Neural progenitor cell (in vitro differentiated cells): ENCODE results near the gene PTCH1. TPM values are rescaled to one million over a fixed set of nuclear protein-coding genes. Genes with fewer than 3 reads are reported as not detected.
A peak's percentile ranks its signal among the peaks of the same experiment; 100 is the strongest.

ENCODE experiments used
- DNase-seq: peaks from one replicate; pipeline ENCODE4 v3.0.0-alpha.2; 2016; ENCODE audit warnings: low spot score
- H2AFZ ChIP-seq: fragments of 200-600 bp; sonication (generic); replicated peaks from 2 replicates; pipeline ENCODE4 v1.6.1; 2016; ENCODE audit warnings: antibody characterized with exemption
- H3F3A ChIP-seq: fragments of 200-600 bp; sonication (generic); 2 replicates; pipeline ENCODE4 v1.6.1; 2016; ENCODE audit warnings: antibody characterized with exemption, low read depth
- H3K27ac ChIP-seq: fragments of 200-600 bp; sonication (generic); 2 replicates; pipeline ENCODE4 v1.5.1; 2016; ENCODE audit warnings: mild to moderate bottlenecking
- H3K27me3 ChIP-seq: fragments of 200-600 bp; sonication (generic); 2 replicates; pipeline ENCODE4 v1.6.1; 2016; ENCODE audit warnings: mild to moderate bottlenecking, moderate library complexity
- H3K36me3 ChIP-seq: fragments of 200-600 bp; sonication (generic); 2 replicates; pipeline ENCODE4 v1.5.1; 2016
- H3K4me1 ChIP-seq: fragments of 200-600 bp; sonication (generic); 2 replicates; pipeline ENCODE4 v1.6.1; 2016; ENCODE audit warnings: mixed run types
- H3K4me2 ChIP-seq: fragments of 200-600 bp; sonication (generic); 2 replicates; pipeline ENCODE4 v1.6.1; 2016
- H3K4me3 ChIP-seq: fragments of 200-600 bp; sonication (generic); 2 replicates; pipeline ENCODE4 v1.5.1; 2016
- H3K79me2 ChIP-seq: fragments of 200-600 bp; sonication (generic); 2 replicates; pipeline ENCODE4 v1.6.1; 2016; ENCODE audit warnings: low read depth
- H3K9ac ChIP-seq: fragments of 200-600 bp; sonication (generic); 2 replicates; pipeline ENCODE4 v1.6.1; 2016
- H3K9me3 ChIP-seq: fragments of 200-600 bp; sonication (generic); 2 replicates; pipeline ENCODE4 v1.5.1; 2016; ENCODE audit warnings: low read depth
- H4K20me1 ChIP-seq: fragments of 200-600 bp; sonication (generic); 2 replicates; pipeline ENCODE4 v1.6.1; 2016; ENCODE audit warnings: low read depth
- H3K27ac Mint-ChIP-seq: 3 replicates; pipeline ENCODE4 v1.8.0; 2021; ENCODE audit warnings: mixed read lengths
- H3K27me3 Mint-ChIP-seq: 2 replicates; pipeline ENCODE4 v1.8.0; 2022; ENCODE audit warnings: low read depth, mild to moderate bottlenecking, inconsistent platforms, moderate library complexity, mixed read lengths; ENCODE audit not compliant: insufficient read depth
- H3K36me3 Mint-ChIP-seq: 3 replicates; pipeline ENCODE4 v1.8.0; 2021; ENCODE audit warnings: mixed read lengths
- H3K4me1 Mint-ChIP-seq: 3 replicates; pipeline ENCODE4 v1.8.0; 2021; ENCODE audit warnings: mixed read lengths
- H3K4me3 Mint-ChIP-seq: 3 replicates; pipeline ENCODE4 v1.8.0; 2021; ENCODE audit warnings: mild to moderate bottlenecking, moderate library complexity, mixed read lengths
- H3K9me3 Mint-ChIP-seq: 3 replicates; pipeline ENCODE4 v1.8.0; 2020; ENCODE audit warnings: mixed read lengths
- CTCF ChIP-seq: fragments of 200-600 bp; sonication (generic); IDR thresholded peaks from 2 replicates; pipeline ENCODE4 v1.5.1; 2017; ENCODE audit warnings: antibody characterized with exemption, mild to moderate bottlenecking
- EZH2 ChIP-seq: fragments of 200-600 bp; sonication (generic); IDR thresholded peaks from 2 replicates; pipeline ENCODE4 v1.6.1; 2017; ENCODE audit warnings: antibody characterized with exemption, mild to moderate bottlenecking, moderate library complexity
- EZH2phosphoT487 ChIP-seq: fragments of 200-600 bp; sonication (generic); IDR thresholded peaks from 2 replicates; pipeline ENCODE4 v1.6.1; 2017; ENCODE audit warnings: antibody characterized with exemption
- total RNA-seq: library from RNA; depleted of rRNA; stranded (reverse); fragments of >200 nt; gene quantifications from 2 replicates; pipeline ENCODE4 v1.2.3, GENCODE V29; 2015; ENCODE audit warnings: low replicate concordance

PTCH1 gene
- total RNA-seq, 1 donor from 2014 or later = 23.0 TPM

DNA sequence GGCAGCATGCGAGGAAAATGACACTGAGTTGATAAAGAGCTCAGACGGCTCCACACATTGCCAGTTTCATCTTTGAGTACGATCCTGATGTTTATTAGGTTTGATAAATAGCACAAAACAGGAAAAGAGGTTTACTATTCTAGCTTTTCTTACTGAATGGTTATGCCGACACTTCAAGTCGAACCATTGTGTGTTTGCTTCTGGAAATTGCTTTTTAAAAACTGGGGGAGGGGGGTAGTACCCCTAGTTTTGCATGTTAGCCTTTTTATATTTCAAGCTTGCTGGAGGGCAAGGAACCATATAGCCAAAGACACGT, 5.2 kb downstream of the PTCH1 start:
- Histone ChIP-seq H3K27ac (peak overlapping the region; percentile 97), H2AFZ (no peak overlapping the region)
- H3K36me3 Mint-ChIP-seq = no peaks in the 10 kb centered on the region

GRCh38 chr9:95510709-95511615, 5.8 kb downstream of the PTCH1 start:
- Histone ChIP-seq H3K79me2 (peaks cover 63% of the 10 kb centered on the region), H3K4me3 (peak overlapping the region; percentile 93), H3K9ac (no peak overlapping the region), H3K4me2 (peak overlapping the region; percentile 99), H4K20me1 (peaks cover 51% of the 10 kb centered on the region), H3K9me3 (no peaks in the 10 kb centered on the region), H2AFZ (peak overlapping the region; percentile 45), H3F3A (peaks cover 81% of the 10 kb centered on the region), H3K27me3 (peaks cover 38% of the 10 kb centered on the region), H3K27ac (peak overlapping the region; percentile 97), H3K4me1 (peaks cover 40% of the 10 kb centered on the region), H3K36me3 (no peaks in the 10 kb centered on the region)
- H3K4me3 Mint-ChIP-seq = peak overlapping the region; percentile 97
- H3K27me3 Mint-ChIP-seq = peaks cover 7% of the 10 kb centered on the region
- no peaks in the 10 kb centered on the region for H3K36me3 Mint-ChIP-seq
- peaks cover 35% of the 10 kb centered on the region for H3K4me1 Mint-ChIP-seq
- DNase-seq = peak; percentile 99
- H3K9me3 Mint-ChIP-seq = no peaks in the 10 kb centered on the region
- peak overlapping the region; percentile 94 for H3K27ac Mint-ChIP-seq
- TF ChIP-seq CTCF (no peak), EZH2 (no peak), EZH2phosphoT487 (no peak)

More for the DNA sequence above, 5.2 kb downstream of the PTCH1 start:
- Histone ChIP-seq H3K79me2 (peaks cover 57% of the 10 kb centered on the region), H3K27me3 (peaks cover 42% of the 10 kb centered on the region), H3K4me1 (peaks cover 40% of the 10 kb centered on the region), H3K36me3 (no peaks in the 10 kb centered on the region), H3F3A (peaks cover 80% of the 10 kb centered on the region), H4K20me1 (peaks cover 51% of the 10 kb centered on the region), H3K4me2 (peak overlapping the region; percentile 99), H3K4me3 (peak overlapping the region; percentile 93), H3K9me3 (no peaks in the 10 kb centered on the region), H3K9ac (no peak overlapping the region)
- H3K27ac Mint-ChIP-seq = peak overlapping the region; percentile 94
- no peaks in the 10 kb centered on the region for H3K9me3 Mint-ChIP-seq
- TF ChIP-seq EZH2 = no peak
- no peak for DNase-seq
- H3K4me1 Mint-ChIP-seq = peaks cover 36% of the 10 kb centered on the region
- peak overlapping the region; percentile 92 for H3K4me3 Mint-ChIP-seq
- peaks cover 9% of the 10 kb centered on the region for H3K27me3 Mint-ChIP-seq

DNA sequence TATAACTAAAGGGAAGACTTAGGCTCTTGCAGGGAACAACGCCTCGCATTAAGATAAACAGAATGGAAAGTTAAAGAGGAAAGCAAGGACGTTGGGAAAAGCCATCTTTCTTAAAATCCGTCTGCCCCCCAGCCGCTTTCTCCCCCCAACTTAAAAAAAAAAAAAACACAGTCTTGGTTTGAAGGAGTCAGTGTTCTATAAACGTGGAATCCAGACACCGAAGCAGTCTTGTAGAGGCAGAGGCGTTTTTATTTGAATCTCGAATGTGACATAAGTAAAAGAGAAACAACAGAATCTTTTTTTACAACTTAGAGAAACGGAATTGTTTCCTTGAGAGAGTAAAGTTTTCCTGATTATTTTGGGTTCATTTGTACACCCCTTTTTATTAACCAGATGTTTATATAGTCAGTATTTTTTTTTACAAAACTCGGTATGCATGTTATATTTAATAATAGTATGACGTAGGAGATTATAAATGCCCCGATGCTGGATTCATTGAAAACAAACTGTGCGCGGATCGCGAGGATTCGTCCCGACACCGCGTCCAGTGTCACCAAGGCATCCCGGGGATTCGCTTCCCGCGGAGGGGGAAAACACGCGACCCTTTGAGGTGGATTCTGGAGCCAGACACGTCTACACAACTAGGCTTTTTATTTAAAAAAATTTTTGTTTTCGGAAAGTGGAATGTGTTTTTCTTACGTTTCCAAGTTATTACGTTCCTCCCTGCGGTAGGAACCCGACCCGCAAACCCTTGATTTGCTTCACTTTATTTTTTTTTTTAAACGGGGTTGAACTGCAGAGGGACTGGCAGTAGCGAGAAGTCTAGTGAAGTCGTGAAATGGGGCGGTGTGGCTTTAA, 6.7 kb downstream of the PTCH1 start:
- TF ChIP-seq EZH2 (no peak), CTCF (no peak), EZH2phosphoT487 (no peak)
- Histone ChIP-seq H3K9me3 (no peaks in the 10 kb centered on the region), H3K27me3 (peaks cover 30% of the 10 kb centered on the region), H3K4me1 (peaks cover 33% of the 10 kb centered on the region), H3F3A (peaks cover 78% of the 10 kb centered on the region), H3K27ac (peak overlapping the region; percentile 97), H3K4me3 (peak overlapping the region; percentile 93), H3K79me2 (peaks cover 68% of the 10 kb centered on the region), H3K4me2 (peak overlapping the region; percentile 89), H2AFZ (peak overlapping the region; percentile 45), H4K20me1 (peaks cover 50% of the 10 kb centered on the region), H3K36me3 (no peaks in the 10 kb centered on the region), H3K9ac (peak overlapping the region; percentile 12)
- Mint-ChIP-seq H3K9me3 (no peaks in the 10 kb centered on the region), H3K27me3 (peaks cover 4% of the 10 kb centered on the region), H3K4me3 (peak overlapping the region; percentile 97), H3K36me3 (no peaks in the 10 kb centered on the region), H3K27ac (peak overlapping the region; percentile 27), H3K4me1 (peaks cover 36% of the 10 kb centered on the region)
- DNase-seq = peak; percentile 49
